HG03196 (cell line): ENCODE measurements around the gene FGF18.

Source experiments
- ATAC-seq: cut with Tn5 transposase; IDR thresholded peaks from one replicate; pipeline ENCODE4 v1.9.1; 2021; ENCODE audit not compliant: unreplicated experiment

FGF18 gene

DNA sequence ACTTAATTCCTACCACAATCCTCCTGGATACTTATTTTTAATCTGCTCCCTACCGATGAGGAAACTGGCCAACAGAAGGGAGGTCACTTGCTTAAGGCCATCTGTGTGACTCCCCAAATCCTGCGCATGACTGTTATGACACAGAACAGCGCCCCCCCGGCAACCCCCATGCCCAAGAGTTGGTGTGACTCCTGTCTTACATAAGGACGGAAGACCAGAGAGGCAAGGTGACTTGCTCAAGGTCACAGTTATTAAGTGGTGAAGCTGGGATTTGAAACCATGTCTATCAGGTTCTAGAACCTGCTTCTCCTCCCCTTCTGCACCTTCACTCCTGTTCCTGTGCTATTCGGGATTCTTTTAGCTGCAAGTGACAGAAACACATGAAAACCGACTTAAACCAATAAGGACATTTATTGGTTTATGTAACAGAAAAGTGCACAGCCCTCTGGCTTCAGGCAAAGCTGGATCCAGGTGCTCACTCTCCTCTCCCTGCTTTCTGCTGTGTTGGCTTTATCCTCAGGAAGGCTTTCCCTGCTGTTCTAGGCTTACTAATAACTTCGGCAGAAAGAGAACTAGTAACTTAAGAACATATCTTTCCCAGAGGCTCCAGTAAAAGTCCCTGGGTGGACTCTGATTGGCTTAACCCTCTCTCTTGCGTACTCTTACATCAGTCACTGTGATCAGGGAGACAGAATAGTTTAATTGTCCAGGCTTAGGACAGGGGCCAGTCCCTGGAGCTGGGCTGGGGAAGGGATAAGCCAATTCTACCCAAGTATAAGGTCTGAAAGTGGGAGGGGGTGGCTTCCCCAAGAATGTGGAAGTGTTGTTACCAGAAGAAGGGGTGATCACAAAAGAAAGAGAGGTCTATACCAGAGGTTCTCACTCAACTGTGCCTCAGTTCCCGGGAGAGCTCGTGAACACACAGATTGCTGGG lies 43.7 kb downstream of the FGF18 start:
- no peak for ATAC-seq

GRCh38 chr5:171463862-171464229 lies 44.4 kb downstream of the FGF18 start:
- no peak for ATAC-seq

GRCh38 chr5:171464829-171465228 lies 45.4 kb downstream of the FGF18 start:
- no peak for ATAC-seq

- ATAC-seq, result no peak
Measured at GRCh38 chr5:171467107-171467506, 47.7 kb downstream of the FGF18 start.

DNA sequence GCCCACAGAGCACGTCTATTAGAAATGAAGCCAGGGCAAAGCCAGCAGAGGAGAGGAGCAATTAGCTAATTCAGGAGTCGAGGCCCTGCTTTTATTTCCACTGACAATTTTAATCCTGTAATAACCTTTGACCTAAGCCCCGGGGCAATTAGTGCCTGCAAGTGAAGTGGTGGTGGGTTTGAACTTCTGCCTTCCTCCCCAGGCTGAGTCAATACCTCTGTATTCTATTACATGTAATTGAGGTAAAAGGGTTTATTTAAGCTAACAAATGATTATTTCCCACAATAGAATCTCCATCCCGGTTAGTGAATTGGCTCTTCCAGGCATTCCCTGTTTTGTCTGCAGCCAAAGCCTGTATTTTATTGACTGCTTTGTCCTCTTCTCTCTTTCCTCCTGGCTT lies 49.9 kb downstream of the FGF18 start:
- no peak for ATAC-seq

- ATAC-seq, result no peak
Measured at GRCh38 chr5:171470420-171470819, 51.0 kb downstream of the FGF18 start.

- no peak for ATAC-seq
Measured at GRCh38 chr5:171474230-171474813, 54.9 kb downstream of the FGF18 start.

- no peak for ATAC-seq
Measured at GRCh38 chr5:171475596-171475995, 56.1 kb downstream of the FGF18 start.

- ATAC-seq, result no peak
Measured at GRCh38 chr5:171476701-171477100, 57.3 kb downstream of the FGF18 start.

- no peak for ATAC-seq
Measured at GRCh38 chr5:171477101-171477500, 57.7 kb downstream of the FGF18 start.

DNA sequence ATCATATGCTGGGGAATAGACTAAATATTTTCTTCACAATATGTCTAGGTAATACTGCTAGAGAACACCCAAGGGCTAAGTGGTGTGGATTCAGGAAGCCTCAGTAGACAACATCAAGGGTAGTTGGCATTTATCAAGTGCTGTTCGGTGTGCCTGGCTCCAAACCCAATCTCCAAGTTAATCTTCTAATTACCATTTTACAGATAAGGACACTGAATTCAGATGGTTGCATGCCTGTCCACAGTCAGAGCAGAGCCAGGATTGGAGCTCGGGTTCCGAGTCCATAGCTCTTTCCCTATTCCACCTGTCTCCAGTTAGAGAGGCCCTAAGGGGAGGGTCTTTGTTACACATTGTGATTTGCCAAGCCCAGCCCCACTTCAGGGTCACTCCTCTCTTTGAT lies 58.2 kb downstream of the FGF18 start:
- ATAC-seq, result no peak

DNA sequence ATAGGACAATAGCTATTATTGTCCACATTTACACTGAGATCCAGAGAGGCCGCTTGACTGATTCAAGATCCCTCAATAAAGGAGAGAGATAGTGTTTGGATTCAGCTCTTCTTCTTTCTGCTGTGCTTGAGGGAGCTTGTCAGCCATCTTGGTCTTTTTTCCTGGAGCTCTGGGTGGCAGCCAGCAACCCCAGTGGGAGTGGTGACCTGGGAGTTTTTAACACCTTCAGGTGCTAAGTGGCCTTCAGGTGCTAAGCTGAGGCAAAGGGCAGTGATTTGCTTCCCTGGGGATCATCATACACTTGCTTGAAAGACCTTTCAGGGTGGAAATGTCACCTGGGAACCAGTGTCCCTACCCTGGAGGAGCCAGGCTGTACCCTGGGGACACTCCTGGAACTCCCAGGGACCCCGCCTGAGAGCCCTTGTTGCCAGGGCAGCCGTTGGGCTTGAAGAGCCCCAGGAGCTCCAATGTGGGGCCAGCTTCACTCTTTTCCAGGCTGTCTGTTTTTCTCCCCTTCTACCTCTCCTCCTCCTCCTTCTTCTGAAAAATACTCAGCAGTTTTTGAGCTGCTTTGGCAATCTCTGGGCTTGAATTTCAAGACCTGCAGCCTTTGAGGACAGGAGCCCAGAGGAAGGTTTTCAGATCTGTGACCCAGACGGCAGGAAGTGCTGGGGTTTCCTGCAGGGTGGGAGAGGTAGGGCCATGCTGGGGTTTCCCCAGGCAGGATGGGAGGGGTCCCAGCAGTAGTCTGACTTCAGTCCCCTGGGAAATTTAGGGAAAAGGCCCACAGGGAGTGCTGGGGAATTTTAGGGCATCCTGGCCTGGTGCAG lies 59.7 kb downstream of the FGF18 start:
- ATAC-seq, result no peak

- no peak for ATAC-seq
Measured at GRCh38 chr5:171479776-171480125, 60.3 kb downstream of the FGF18 start.

GRCh38 chr5:171480239-171480638 lies 60.8 kb downstream of the FGF18 start:
- no peak for ATAC-seq

DNA sequence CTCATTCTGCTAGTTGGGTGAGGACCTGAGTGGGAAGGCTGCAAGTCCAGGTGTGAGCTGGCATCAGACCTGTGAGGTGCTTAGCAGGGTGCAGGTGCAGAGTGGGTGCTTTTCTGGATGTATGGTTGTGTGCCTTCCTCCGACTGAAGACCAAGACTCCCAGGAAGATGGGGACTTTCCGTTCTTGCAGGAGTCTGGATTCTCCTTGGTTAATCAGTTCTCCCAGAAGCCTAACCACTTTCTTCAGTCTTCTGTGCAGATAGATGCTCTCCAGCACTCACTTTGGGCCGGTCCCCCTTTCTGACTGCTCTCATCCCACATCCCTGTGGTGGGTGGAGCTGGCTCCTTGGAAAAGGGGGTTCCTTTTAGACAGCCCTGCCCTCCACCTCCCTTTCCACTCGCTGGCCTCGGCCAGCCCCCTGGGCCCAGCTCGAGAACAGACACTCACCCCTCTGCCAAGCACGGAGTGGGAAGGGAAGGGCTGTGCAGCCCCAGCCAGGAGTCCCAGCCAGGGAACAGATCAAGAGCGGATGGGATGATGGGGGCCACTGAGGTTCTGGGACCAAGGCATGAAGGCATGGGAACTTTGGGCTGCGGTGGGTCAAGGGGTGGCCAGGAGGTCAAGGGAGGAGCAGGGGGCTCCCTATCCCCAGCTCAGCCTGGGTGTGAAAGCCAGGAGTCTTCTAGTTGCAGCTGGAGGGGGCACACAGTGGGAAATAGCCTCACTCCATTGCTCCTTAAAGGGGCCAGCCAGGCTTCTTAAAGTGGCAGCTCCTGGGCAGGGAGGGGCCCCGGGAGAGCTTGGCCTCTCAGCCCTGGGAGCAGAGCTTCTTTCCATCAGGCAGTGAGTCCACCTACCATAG lies 62.4 kb downstream of the FGF18 start:
- no peak for ATAC-seq

GRCh38 chr5:171482434-171482730 lies 62.9 kb downstream of the FGF18 start:
- ATAC-seq, result no peak

DNA sequence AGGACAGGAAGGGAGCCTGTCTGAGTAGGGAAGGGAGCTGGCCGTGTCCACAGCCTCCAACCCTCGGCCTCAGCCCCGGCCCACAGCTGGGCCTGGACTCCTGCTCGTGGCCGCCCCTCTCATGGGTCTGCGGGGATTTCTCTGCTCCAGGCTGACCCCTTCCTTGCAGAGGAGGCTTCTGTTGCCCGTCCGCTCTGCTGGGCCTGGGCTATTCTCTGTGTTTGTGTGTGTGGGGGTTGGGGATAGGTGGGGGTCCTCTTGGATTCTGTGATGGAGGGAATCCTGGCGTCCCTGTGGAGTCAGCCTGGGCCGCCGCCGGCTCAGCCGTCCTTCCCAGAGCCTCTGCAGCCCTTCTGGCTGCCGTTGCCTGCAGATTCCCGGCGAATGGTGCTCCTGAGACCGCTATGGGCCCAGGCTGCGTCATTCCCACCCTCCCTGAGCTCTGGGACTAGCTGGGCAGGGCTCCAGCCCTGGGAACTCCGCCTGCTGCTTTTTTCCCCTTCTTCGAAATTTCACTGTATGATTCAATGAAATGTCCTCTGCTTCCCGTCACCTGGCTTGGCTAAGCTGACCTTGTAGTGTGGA lies 64.2 kb downstream of the FGF18 start:
- no peak for ATAC-seq

GRCh38 chr5:171484460-171484899 lies 65.0 kb downstream of the FGF18 start:
- no peak for ATAC-seq

- no peak for ATAC-seq
Measured at GRCh38 chr5:171485668-171486067, 66.2 kb downstream of the FGF18 start.

DNA sequence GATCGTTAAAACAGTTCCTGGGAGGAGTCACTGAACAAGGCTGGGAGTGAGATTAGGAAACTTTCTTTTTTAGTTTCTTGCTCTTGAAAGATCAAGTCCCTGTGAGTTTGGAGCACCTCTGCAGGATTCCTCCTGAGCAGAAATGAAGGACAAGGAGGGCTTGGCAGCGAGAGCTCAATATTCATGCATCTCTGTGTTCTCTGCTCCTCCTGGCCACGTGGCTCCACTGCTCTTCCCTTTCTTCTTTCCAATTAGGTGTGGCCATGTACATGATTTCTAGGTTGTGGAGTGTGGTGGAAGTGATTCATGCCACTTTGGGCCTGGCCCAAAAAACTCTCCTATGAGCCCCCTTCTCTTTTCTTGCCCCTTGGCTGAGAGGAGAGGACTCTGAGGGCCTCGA lies 67.2 kb downstream of the FGF18 start:
- ATAC-seq, result no peak

DNA sequence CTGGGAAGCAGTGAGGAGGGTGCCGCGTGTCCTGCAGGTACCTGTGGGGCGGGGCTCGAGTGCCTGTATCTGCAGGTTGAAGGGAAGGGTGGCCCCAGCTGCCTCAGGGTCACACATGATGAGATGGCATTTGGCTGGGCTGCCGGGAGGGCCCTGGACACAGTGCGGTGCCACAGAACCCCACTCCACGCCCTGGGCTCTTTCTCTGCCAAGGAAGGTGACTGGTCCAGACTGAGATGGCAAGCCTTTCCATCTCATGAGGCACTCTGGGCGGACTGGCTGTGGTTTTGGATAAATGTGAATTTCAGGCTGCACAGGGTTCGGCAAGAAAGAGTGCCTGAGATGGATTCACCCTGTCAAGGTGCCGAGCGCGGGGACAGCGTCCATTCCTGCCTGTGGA lies 69.4 kb downstream of the FGF18 start:
- no peak for ATAC-seq
